Stimulated activated CD4-positive, alpha-beta T cell treated with anti-CD3 and anti-CD28 coated beads, Interleukin-1b, Interleukin-23, amount 100 ng/mL, for 4 hours (primary cell): ENCODE results near the gene PASK.
"Not testable (repeated sequence)": the region's sequence is repeated elsewhere in the genome, so short reads cannot be mapped to it uniquely, and the experiment has no call there.

Experiments used
- DNase-seq, 2 donors: peaks; one replicate each; pipeline ENCODE4 v3.0.0-alpha.2; 2020; ENCODE audit warnings: low read depth in 2 of 2

Gene PASK

GRCh38 chr2:241148891-241149674, at the start of gene PASK:
PASK (minus strand) TSS chr2:241149472; CDS start chr2:241143032, 6,440 bp downstream.
- peak; percentile 81 to 82 for DNase-seq

GRCh38 chr2:241198381-241199279, 49.4 kb upstream of the PASK start:
- DNase-seq = no peak

- no peak for DNase-seq
Measured at GRCh38 chr2:241197947-241198346, 48.7 kb upstream of the PASK start.

GRCh38 chr2:241197246-241197645, 48.0 kb upstream of the PASK start:
- DNase-seq = not testable (repeated sequence)

DNA sequence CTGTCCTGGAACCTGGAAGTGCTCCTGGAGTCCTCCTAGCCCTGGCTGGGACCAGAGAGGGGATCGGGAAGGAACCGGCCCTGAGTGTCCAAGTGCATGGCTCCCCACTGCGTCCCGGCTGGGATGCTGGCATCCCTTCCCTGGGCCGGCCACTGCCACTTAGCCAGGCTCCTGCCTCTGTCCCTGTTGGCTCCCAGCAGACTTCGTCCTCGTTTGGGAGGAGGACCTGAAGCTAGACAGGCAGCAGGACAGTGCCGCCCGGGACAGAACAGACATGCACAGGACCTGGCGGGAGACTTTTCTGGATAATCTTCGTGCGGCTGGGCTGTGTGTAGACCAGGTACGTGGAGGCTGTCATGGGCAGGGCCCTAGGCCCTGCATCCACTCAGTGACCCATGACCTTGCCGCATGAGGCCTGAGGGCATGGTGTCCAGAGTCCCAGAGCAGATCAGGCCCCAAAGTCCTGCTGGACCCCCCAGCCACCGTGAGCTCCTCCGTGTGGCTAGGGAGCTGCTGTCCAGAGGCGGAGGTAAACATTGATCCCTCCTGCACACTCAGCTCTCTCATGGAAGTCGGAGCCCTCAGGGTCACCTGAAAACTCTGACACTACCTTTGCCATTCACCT, 46.3 kb upstream of the PASK start:
- DNase-seq = no peak

DNA sequence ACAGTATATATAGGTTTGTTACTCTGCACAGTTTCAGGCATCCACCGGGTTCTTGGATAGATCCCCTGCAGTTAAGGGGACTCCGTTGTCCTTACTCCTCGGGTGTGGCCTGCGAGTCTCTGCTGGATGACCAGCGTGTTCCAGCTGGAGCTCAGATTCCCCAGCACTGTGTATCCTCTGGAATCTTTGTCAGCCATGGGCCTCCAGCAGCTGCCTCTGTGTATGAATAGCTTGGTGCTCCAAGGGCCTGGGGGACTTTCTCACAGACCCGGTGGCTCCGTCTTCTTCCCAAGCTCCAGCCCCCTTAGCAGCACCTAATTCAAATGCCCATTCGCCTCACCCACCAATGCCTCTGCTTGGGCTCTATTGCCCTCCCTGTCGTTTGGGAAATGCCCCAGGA, 45.5 kb upstream of the PASK start:
- no peak for DNase-seq

DNA sequence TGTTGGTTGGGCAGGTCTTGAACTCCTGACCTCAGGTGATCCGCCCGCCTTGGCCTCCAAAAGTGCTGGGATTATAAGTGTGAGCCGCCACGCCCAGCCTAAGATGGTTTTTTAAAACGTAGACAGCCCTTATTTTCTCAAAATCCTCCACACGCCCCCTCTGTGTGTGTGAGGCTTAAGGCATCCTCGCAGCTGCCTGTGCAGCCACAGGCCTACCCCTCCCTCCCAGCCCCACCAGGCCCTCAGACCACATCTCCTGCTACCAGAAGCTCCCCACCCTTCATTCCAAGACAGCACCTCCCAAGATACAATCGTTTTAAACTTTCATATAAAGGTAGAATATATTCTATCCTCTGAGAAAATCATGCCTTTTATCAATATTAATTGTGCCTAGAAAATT, 44.0 kb upstream of the PASK start:
- no peak for DNase-seq

DNA sequence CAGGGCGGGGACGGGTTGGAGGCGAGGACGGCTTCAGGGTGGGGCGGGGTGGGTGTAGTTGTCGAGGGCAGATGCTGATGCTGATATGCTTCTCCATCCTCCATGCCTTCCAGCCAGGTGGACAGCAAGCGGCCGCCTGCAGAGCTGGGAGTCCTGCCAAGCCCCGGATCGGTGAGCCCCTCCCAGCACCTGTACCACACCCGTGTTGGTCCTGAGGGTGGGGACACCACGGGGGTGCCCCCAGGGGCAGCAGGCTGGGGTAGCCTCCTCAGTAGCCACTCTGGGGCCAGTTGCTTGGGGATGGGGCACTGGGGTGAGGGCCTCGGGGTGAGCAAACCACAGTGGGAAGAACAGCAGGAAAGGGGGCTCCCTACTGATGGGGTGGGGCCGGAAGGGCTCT, 41.8 kb upstream of the PASK start:
- no peak for DNase-seq

GRCh38 chr2:241190291-241190981, 41.2 kb upstream of the PASK start:
- DNase-seq = no peak

DNA sequence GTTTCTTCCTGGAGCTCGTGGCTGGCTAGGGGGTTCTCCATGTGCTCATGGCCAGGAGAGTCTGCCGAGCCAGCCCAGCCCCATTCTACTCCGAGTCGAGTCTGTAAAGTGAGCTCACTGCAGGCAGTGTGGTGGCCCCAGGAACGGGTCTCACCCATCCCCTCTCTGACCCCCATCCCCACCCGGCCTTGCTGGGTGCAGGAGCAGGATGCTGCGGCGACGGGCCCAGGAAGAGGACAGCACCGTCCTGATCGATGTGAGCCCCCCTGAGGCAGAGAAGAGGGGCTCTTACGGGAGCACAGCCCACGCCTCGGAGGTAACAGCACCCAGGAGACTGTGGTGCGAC, 40.6 kb upstream of the PASK start:
- no peak for DNase-seq

GRCh38 chr2:241189093-241189855, 40.0 kb upstream of the PASK start:
- DNase-seq = no peak

- no peak for DNase-seq
Measured at GRCh38 chr2:241188361-241189092, 39.3 kb upstream of the PASK start, which contains the start of gene ANO7. ANO7 (plus strand) TSS chr2:241188677; CDS start chr2:241190064, 1,387 bp downstream.

DNA sequence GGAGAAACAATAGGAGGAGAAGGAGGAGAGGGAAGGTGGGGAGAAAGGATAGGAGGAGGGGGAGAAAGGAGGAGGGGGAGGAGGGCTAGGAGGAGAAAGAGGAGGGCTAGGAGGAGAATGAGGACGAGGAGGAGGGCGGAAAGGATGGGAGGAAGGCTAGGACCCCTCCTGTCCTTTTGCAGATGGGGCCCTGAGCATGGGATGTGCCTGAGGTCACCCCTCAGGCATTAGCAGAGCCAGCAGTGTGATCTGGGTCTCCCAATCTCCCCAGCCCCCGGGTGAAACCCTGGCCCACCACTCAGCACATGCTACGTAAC, 38.6 kb upstream of the PASK start:
- DNase-seq = no peak

- DNase-seq = no peak
Measured at GRCh38 chr2:241187101-241187917, 38.0 kb upstream of the PASK start.

DNA sequence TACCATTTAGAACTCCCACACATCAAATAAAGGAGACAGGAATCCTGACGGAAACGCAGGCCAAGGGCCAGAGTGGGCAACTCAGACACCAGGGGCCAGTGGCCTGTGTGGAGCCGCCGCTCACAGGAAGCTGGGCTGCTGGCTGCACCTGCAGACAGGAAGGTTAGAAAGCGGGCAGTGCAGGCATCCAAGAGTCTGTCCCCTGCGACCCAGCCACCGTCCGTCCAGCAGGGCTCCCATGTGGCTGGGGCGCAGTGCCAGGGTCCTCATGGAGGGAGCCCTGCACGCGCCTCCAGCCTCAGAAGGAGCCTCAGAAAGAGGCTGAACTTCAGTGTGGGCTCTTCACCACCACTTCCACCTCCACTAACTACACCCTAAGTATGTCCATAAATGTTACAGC, 36.7 kb upstream of the PASK start:
- DNase-seq = no peak

- no peak for DNase-seq
Measured at GRCh38 chr2:241184901-241185300, 35.6 kb upstream of the PASK start.

- no peak for DNase-seq
Measured at GRCh38 chr2:241183221-241183620, 33.9 kb upstream of the PASK start.

GRCh38 chr2:241182531-241183133, 33.4 kb upstream of the PASK start:
- DNase-seq = no peak

GRCh38 chr2:241182126-241182525, 32.9 kb upstream of the PASK start:
- DNase-seq = no peak
